Activated CD8-positive, alpha-beta T cell treated with anti-CD3 and anti-CD28 coated beads for 36 hours (primary cell): Measurements from ENCODE around the gene WNT4. TPM values are rescaled to one million over a fixed set of nuclear protein-coding genes. Genes with fewer than 3 reads are reported as not detected.
A peak's percentile ranks its signal among the peaks of the same experiment; 100 is the strongest.

Source experiments
- ATAC-seq: fragments of 200-7000 bp; cut with Tn5 transposase; one replicate; pipeline ENCODE4 v1.10.0; 2021; ENCODE audit warnings: mild to moderate bottlenecking, moderate library complexity
- CTCF ChIA-PET: fragments of 350-600 bp; sonication (Branson Sonifier 250); formaldehyde crosslinking; loops from one replicate; lab custom pipeline; 2021; ENCODE audit warnings: antibody characterized with exemption; lab: Charles Lee
- POLR2A ChIA-PET: fragments of 350-600 bp; sonication (Branson Sonifier 250); formaldehyde crosslinking; loops from one replicate; lab custom pipeline; 2021; ENCODE audit warnings: antibody characterized with exemption; lab: Charles Lee
- DNase-seq: peaks from one replicate; pipeline ENCODE4 v3.0.0-alpha.2; 2020
- H3K27ac Mint-ChIP-seq: one replicate; pipeline ENCODE4 v1.8.0; 2021; ENCODE audit warnings: mild to moderate bottlenecking, mixed read lengths
- H3K27me3 Mint-ChIP-seq: one replicate; pipeline ENCODE4 v1.8.0; 2021; ENCODE audit warnings: mixed read lengths
- H3K36me3 Mint-ChIP-seq: one replicate; pipeline ENCODE4 v1.8.0; 2021; ENCODE audit warnings: low read depth, mixed read lengths
- H3K4me1 Mint-ChIP-seq: one replicate; pipeline ENCODE4 v1.8.0; 2021; ENCODE audit warnings: low read depth, mixed read lengths
- H3K4me3 Mint-ChIP-seq: one replicate; pipeline ENCODE4 v1.8.0; 2021; ENCODE audit warnings: mild to moderate bottlenecking, moderate library complexity, mixed read lengths
- H3K9me3 Mint-ChIP-seq: one replicate; pipeline ENCODE4 v1.8.0; 2021; ENCODE audit warnings: mixed read lengths
- intact Hi-C: fragments of 100-400 bp; cut with micrococcal nuclease; formaldehyde crosslinking; loops from one replicate; pipeline ENCODE4 v1.10.0; 2022
- total RNA-seq, 2 experiments: library from RNA; stranded (reverse); gene quantifications; one replicate each; pipeline ENCODE4 v1.2.3, GENCODE V29; 2021
- TF ChIP-seq, protein P1 (sequence below): fragments of 200-600 bp; IDR thresholded peaks from one replicate; pipeline ENCODE4 v1.8.0; 2022; ENCODE audit warnings: antibody characterized with exemption, mild to moderate bottlenecking

The WNT4 gene
- total RNA-seq, 2 experiments from 2014 or later: not detected

DNA sequence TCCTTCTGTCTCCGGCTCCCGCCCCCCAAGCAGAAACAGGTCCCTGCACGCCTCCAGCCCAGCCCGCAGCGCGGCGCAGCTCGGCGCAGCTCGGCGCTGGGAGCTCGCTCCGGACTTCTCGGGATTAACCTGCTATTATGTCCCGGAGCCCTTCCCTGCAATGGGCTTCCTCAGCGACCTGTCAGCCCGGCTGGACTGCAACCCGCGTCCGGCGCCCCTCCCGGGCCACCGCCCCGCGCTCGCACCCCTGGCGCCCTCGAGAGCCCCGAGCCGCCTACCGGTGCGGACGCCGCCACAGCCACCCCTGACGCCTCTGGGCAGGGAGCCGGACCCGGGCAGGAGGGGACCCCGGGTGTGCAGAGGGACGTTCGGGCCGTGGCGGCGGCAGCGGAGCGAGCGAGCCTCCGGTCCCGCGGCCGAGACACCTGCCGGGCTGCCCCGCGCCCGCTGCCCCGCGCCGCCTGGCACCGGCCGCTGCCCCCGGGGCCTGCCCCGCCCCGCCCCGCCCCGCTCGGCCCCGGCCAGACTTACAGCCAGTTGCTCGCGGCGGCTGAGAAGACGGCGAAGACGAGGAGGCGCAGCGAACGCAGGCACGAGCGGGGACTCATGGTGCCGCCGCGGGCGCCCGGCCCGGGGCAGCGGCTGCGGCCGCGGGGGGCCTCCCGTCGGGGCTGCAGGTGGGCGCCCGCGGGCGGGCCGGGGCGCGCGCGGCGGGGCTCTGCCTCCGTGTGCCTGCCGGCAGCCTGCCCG is 407 bp downstream of the WNT4 start:
- intact Hi-C loops: no loop called here
- H3K27me3 Mint-ChIP-seq: peaks cover 45% of the 10 kb centered on the region
- DNase-seq: peak; percentile 18

DNA sequence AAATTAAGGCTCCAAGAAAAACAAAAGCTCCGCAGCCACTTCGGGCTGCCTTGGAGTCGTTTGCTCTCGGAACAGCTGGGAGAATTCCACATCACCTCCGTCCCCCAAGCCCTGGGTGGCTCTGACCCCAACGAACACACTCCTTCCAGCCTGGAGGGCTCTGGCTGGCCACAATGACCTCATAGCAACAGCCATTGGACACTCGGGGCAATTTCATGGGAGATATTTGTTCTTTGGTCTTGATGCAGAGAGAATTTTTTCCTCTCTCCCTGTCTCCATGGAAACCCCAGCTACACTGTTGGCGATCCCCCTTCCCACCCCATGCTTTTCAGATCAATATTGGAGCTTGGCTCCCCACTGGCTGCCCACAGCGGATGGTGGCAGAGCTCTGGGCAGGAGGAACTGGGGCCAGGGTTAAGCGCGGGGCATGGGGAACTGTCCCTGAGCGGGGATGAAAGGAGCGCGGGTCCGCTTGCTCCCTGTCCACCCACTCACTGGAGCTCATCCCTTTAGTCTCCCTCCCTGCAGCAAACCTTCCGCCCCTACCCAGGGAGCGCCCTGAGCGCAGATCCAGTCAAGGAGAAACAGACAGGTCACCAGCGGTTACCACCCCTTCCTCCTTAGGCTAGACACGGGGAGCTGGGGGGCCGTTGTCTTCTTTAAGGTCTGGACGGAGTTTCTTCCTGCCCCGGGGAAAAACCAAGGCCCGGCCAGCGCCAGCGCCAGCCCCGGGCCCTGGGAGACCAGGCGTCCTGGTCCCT is 1.2 kb downstream of the WNT4 start:
- H3K27me3 Mint-ChIP-seq: peaks cover 45% of the 10 kb centered on the region
- no peaks in the 10 kb centered on the region for H3K9me3 Mint-ChIP-seq
- H3K4me1 Mint-ChIP-seq: peaks cover 6% of the 10 kb centered on the region
- ChIA-PET CTCF (interaction anchor here (1.1 to 3.3 kb wide), 4 partner anchors 10 to 275 kb away, joined by 3 to 17 read pairs (median 4); no protein-coding TSS in a partner anchor), POLR2A (interaction anchor here (0.6 kb wide), 1 partner anchor 20 kb away, joined by 3 read pairs; no protein-coding TSS in a partner anchor)
- TF ChIP-seq, protein P1, sequence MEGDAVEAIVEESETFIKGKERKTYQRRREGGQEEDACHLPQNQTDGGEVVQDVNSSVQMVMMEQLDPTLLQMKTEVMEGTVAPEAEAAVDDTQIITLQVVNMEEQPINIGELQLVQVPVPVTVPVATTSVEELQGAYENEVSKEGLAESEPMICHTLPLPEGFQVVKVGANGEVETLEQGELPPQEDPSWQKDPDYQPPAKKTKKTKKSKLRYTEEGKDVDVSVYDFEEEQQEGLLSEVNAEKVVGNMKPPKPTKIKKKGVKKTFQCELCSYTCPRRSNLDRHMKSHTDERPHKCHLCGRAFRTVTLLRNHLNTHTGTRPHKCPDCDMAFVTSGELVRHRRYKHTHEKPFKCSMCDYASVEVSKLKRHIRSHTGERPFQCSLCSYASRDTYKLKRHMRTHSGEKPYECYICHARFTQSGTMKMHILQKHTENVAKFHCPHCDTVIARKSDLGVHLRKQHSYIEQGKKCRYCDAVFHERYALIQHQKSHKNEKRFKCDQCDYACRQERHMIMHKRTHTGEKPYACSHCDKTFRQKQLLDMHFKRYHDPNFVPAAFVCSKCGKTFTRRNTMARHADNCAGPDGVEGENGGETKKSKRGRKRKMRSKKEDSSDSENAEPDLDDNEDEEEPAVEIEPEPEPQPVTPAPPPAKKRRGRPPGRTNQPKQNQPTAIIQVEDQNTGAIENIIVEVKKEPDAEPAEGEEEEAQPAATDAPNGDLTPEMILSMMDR: no peak
- DNase-seq (no peak), ATAC-seq (no peak)
- H3K4me3 Mint-ChIP-seq: no peak overlapping the region
- intact Hi-C loops: no loop called here
- no peaks in the 10 kb centered on the region for H3K36me3 Mint-ChIP-seq
- H3K27ac Mint-ChIP-seq: no peak overlapping the region

More for the DNA sequence above, 407 bp downstream of the WNT4 start:
- no peak overlapping the region for H3K4me3 Mint-ChIP-seq
- H3K4me1 Mint-ChIP-seq: peaks cover 6% of the 10 kb centered on the region
- ChIA-PET CTCF (interaction anchor here (1.1 to 3.3 kb wide), 3 partner anchors 11 to 274 kb away, joined by 3 to 17 read pairs (median 5); no protein-coding TSS in a partner anchor), POLR2A (no interaction called here)
- peak; percentile 25 for ATAC-seq
- TF ChIP-seq, protein P1: no peak
- no peaks in the 10 kb centered on the region for H3K9me3 Mint-ChIP-seq
- H3K36me3 Mint-ChIP-seq: no peaks in the 10 kb centered on the region
- no peak overlapping the region for H3K27ac Mint-ChIP-seq

DNA sequence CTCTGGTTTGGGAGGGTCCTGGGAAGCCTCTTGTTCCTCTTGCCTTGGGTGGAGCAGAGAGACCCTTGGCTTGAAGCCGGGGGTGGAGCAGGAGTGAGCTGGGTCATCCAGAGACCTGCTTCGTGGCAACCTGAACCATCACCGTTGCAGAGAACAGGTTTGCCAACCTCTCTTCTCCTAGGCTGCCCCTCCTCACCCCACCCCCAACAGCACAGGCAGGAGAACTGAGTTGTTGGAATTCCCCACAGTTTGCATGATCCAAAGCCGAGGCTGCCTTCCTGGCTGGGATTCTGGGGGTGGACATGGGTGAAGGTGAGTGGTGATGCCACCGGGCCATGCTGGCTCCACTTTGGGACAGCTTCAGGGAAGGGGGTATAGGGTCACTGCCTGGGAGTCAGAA is 2.2 kb downstream of the WNT4 start:
- ChIA-PET POLR2A (no interaction called here), CTCF (interaction anchor here (1.2 to 3.3 kb wide), 2 partner anchors 9 to 136 kb away, joined by 3 to 17 read pairs; no protein-coding TSS in a partner anchor)
- Mint-ChIP-seq H3K36me3 (no peaks in the 10 kb centered on the region), H3K4me3 (no peak overlapping the region), H3K27me3 (peaks cover 39% of the 10 kb centered on the region), H3K4me1 (peaks cover 6% of the 10 kb centered on the region), H3K9me3 (no peaks in the 10 kb centered on the region), H3K27ac (no peak overlapping the region)
- ATAC-seq: no peak
- TF ChIP-seq, protein P1: no peak
- intact Hi-C loops: no loop called here
- no peak for DNase-seq

DNA sequence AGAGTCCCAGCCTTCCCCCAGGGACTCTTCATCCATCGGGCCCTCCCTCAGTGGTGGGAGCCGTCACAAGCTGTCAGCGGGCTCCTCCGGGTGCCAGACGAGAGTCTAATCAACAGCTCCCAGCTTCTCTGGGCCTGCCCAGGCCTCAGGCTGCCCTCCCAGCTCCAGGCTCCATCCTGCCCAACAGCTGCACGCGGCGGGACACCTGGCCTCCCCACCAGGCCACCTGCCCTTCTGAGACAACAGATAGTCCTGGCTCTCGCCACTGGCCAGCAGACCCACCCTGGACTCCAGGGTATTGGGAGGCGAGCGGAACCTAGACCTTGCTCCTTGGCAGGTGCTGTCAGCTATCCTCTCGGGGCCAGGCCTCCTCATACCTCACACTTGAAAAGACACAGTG is 3.1 kb downstream of the WNT4 start:
- Mint-ChIP-seq H3K27ac (no peak overlapping the region), H3K27me3 (peaks cover 31% of the 10 kb centered on the region), H3K4me3 (no peak overlapping the region), H3K4me1 (peaks cover 6% of the 10 kb centered on the region), H3K9me3 (no peaks in the 10 kb centered on the region), H3K36me3 (no peaks in the 10 kb centered on the region)
- TF ChIP-seq, protein P1: no peak
- intact Hi-C loops: loop anchor here (10.0 kb wide), 3 partner anchors 135 to 495 kb away; partner anchors contain the start of gene C1QA
- ChIA-PET POLR2A (no interaction called here), CTCF (interaction anchor here (1.3 to 3.3 kb wide), 2 partner anchors 8 to 225 kb away, joined by 3 to 17 read pairs; no protein-coding TSS in a partner anchor)
- DNase-seq: no peak
- ATAC-seq: no peak
